Measurements from ENCODE around the gene NCF4.

Gene NCF4

DNA sequence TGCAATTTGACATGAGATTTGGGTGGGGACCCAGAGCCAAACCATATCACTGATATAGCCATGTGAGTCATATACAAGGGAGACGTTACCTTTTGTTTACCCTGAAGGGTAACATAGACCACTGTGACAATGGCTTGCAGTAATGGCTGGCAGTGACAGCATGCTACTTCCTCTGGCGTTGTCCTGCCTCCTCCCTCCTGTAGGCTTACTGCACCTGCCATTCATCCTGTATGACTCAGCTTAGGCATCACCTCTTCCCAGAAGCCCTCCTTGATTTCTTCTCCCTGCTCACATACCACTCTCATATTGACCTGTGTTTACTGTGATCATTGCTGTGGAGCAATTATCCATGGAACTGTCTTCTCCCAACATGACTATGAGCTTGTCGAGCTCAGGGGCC lies 32.0 kb upstream of the NCF4 start:
- H3K27ac ChIP-seq = no peak overlapping the region
- no peak for TF ChIP-seq ZFX (IDR thresholded peaks at IDR 0.05; ENCODE audit: borderline replicate concordance)
- TF ChIP-seq, protein P1, sequence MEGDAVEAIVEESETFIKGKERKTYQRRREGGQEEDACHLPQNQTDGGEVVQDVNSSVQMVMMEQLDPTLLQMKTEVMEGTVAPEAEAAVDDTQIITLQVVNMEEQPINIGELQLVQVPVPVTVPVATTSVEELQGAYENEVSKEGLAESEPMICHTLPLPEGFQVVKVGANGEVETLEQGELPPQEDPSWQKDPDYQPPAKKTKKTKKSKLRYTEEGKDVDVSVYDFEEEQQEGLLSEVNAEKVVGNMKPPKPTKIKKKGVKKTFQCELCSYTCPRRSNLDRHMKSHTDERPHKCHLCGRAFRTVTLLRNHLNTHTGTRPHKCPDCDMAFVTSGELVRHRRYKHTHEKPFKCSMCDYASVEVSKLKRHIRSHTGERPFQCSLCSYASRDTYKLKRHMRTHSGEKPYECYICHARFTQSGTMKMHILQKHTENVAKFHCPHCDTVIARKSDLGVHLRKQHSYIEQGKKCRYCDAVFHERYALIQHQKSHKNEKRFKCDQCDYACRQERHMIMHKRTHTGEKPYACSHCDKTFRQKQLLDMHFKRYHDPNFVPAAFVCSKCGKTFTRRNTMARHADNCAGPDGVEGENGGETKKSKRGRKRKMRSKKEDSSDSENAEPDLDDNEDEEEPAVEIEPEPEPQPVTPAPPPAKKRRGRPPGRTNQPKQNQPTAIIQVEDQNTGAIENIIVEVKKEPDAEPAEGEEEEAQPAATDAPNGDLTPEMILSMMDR (IDR thresholded peaks at IDR 0.05) = no peak

GRCh38 chr22:36829370-36830002 lies 31.3 kb upstream of the NCF4 start:
- no peak for TF ChIP-seq ZFX (IDR thresholded peaks at IDR 0.05; ENCODE audit: borderline replicate concordance)
- TF ChIP-seq, protein P1 (IDR thresholded peaks at IDR 0.05) = no peak
- H3K27ac ChIP-seq = no peak overlapping the region

GRCh38 chr22:36830601-36831000 lies 30.2 kb upstream of the NCF4 start:
- TF ChIP-seq, protein P1 (IDR thresholded peaks at IDR 0.05) = no peak
- TF ChIP-seq ZFX (IDR thresholded peaks at IDR 0.05; ENCODE audit: borderline replicate concordance) = no peak
- H3K27ac ChIP-seq = no peak overlapping the region

DNA sequence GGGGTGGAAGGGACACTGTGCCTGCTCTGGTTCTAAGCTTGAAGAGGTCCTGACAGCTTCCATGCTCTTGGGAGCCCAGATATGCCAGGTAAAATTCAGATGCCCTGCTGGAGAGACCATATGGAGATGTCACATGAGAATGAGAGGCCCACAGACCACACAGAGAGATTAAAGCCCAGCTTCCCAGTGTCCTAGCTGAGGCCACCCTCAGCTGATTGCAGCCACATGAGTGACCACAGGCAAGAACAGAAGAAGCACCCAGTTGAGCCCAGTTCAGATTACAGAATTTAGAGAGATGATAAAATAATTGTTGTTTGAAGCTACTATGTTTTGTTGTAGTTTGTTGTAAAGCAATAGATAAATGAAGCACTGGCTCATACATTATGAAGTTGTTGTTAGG lies 29.6 kb upstream of the NCF4 start:
- no peak overlapping the region for H3K27ac ChIP-seq
- TF ChIP-seq ZFX (IDR thresholded peaks at IDR 0.05; ENCODE audit: borderline replicate concordance) = no peak
- TF ChIP-seq, protein P1 (IDR thresholded peaks at IDR 0.05) = no peak

- TF ChIP-seq, protein P1 (IDR thresholded peaks at IDR 0.05) = no peak
- no peak for TF ChIP-seq ZFX (IDR thresholded peaks at IDR 0.05; ENCODE audit: borderline replicate concordance)
- no peak overlapping the region for H3K27ac ChIP-seq
These were observed 29.1 kb upstream of the NCF4 start for GRCh38 chr22:36831717-36832116.

DNA sequence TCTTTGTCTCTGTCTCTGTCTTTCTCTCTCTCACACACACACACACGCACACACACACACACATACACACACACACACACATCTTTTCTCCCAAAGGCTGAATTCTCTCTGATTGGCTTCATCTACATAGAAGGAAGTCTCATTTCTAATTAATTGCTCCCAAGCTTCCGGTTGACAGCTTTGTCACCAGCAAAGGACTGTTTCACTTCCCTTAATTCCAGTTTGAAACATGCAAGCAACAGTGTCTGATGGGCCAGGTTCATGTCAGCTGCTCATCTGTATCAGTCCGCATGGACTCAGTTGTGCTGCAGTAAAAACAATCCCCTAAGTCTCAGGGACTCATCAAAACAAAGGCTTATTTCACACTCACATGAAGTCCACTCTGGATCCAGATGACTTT lies 27.7 kb upstream of the NCF4 start:
- H3K27ac ChIP-seq = no peak overlapping the region
- TF ChIP-seq, protein P1 (IDR thresholded peaks at IDR 0.05) = no peak
- no peak for TF ChIP-seq ZFX (IDR thresholded peaks at IDR 0.05; ENCODE audit: borderline replicate concordance)

DNA sequence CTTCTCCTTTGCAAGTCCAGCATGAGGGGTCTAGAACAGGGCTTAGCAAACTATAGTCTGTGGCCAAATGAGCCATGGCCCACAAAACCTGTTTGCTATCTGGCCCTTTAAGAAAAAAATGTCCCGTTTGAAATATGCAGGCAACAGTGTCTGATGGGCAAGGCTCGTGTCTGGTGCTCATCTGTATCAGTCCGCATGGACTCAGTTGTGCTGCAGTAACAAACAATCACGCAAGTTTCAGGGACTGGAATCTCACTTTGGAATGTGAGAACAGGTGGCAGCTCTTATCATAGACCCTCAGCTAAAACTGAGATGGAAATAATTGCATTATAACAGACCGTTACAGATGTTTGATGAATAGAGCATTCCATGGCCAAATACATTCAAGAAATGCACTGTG lies 24.9 kb upstream of the NCF4 start:
- no peak for TF ChIP-seq ZFX (IDR thresholded peaks at IDR 0.05; ENCODE audit: borderline replicate concordance)

More for the DNA sequence above, 24.9 kb upstream of the NCF4 start:
- no peak overlapping the region for H3K27ac ChIP-seq

Measured in 22Rv1 (cell line).